Activated CD8-positive, alpha-beta memory T cell treated with anti-CD3 and anti-CD28 coated beads for 36 hours (primary cell): ENCODE data around the gene PSMD7. TPM values are rescaled to one million over a fixed set of nuclear protein-coding genes. Genes with fewer than 3 reads are reported as not detected.
"Not testable (repeated sequence)": the region's sequence is repeated elsewhere in the genome, so short reads cannot be mapped to it uniquely, and the experiment has no call there.

Source experiments
- CTCF ChIA-PET: fragments of 350-600 bp; sonication (Branson Sonifier 250); formaldehyde crosslinking; loops from one replicate; lab custom pipeline; 2021; ENCODE audit warnings: antibody characterized with exemption; lab: Charles Lee
- POLR2A ChIA-PET: fragments of 350-600 bp; sonication (Branson Sonifier 250); formaldehyde crosslinking; loops from one replicate; lab custom pipeline; 2021; ENCODE audit warnings: antibody characterized with exemption; lab: Charles Lee
- total RNA-seq, 2 experiments: library from RNA; stranded (reverse); gene quantifications; one replicate each; pipeline ENCODE4 v1.2.3, GENCODE V29; 2021

Gene PSMD7
- total RNA-seq, 2 experiments from 2014 or later, result 140 to 141 TPM

DNA sequence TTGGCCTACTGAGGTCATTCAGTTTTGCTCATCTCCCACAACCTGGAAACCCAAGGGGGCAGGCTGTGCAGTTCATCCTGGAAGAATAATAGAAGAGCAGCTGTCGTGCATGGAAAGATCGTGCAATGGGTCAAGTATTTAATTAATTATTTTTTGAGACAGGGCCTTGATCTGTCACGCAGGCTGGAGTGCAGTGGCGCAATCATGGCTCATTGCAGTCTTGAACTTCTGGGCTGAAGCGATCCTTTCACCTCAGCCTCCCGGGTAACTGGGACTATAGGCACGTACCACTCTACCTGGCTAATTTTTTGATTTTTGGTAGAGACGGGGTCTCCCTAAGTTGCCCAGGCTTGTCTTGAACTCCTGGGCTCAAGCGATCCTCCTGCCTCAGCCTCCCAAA, 31.7 kb downstream of the PSMD7 start:
- CTCF ChIA-PET, POLR2A ChIA-PET: not testable (repeated sequence)

DNA sequence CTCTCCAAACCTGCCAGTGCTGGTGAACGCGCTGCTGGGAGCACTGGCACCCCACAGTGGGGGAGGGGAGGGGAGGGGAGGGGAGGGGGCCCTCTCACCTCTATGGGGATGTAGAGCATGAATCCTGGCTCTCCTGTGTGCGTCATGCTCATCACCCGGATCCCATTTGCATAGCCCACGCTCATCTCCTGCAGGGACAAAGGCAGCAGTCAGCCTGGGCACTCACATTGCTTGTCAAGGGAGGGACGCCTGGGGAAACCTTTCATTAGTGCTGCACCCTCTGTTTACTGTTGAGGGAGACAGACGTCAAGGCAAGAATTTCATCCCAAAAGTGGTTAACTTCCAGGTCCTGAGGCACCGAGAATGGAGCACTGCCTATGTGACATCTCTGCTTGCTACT, 35.9 kb downstream of the PSMD7 start:
- POLR2A ChIA-PET, CTCF ChIA-PET: not testable (repeated sequence)

DNA sequence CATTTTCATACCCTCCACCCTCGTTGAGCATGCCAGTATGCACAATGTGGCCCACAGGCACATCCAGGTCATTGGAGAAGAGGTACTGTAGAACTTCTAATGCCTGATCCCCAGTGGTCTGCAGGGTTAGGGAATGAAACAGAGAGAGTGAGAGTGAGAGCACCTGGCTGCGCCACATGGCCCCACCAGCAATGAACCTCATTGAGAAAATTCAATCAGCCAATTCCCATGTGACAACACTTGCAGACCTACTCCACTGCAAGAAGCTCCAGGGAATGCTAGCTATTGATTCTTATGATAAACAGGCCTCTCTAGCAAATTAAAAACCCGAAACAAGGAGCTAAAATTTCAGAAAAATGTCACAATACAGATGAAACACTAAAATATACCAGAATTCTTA, 40.9 kb downstream of the PSMD7 start:
- POLR2A ChIA-PET, result not testable (repeated sequence)
- CTCF ChIA-PET, result interaction anchor here (0.9 kb wide), 1 partner anchor 28 kb away, joined by 3 read pairs; no protein-coding TSS in a partner anchor

DNA sequence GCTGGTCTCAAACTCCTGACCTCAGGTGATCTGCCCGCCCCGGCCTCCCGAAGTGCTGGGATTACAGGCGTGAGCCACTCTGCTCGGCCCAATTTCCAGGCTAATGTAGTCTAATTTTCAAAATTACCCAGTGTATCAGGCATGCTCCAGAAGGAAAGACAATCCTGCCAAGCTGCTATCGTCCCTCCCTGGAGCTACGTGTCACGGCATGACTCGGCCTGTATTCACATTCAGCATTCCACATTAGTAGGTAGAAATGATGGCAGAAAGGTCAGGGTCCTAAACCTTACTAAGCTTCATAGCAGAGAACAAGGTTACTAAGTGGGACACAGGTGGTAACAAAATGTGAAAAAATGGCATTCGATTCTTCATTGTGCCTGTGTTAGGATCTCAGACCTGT, 42.6 kb downstream of the PSMD7 start:
- POLR2A ChIA-PET, CTCF ChIA-PET: not testable (repeated sequence)

DNA sequence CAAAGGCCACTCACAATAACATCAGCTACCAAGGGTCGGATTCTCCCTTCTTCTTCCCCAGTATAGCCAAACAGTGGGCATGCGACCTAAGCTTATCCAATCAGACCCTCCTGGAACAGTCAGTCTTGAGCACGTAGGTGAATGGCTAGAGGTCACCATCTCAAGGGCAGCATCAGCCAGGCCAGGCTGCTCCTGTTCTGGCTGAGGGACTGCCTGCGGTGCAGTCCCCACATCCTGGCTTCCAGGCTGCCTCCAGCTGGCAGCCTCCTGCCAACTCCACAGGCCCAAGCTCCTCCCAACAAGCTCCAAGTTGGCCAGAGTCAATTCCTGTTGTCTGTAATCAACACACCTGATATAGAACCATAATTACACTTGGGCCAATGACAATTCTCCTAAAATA, 56.4 kb downstream of the PSMD7 start:
- POLR2A ChIA-PET, CTCF ChIA-PET: not testable (repeated sequence)

Other genes starting within 250 kb of the PSMD7 start
- gene NPIPB15, start 79.5 kb downstream of the PSMD7 start, total RNA-seq, result not detected
- under 1 TPM in 1 of 2 experiments, not detected in 1; 0.32 TPM for gene CLEC18B, start 124.7 kb downstream of the PSMD7 start, total RNA-seq